IPS DF 4.7 (cell line): ENCODE results near the gene FGD3.
"Not testable (repeated sequence)": the region's sequence is repeated elsewhere in the genome, so short reads cannot be mapped to it uniquely, and the experiment has no call there.

Experiments
- DNase-seq: peaks from one replicate; pipeline ENCODE4 v3.0.0-alpha.2; 2013; ENCODE audit warnings: low spot score; ENCODE audit errors: extremely low read depth

Gene FGD3

DNA sequence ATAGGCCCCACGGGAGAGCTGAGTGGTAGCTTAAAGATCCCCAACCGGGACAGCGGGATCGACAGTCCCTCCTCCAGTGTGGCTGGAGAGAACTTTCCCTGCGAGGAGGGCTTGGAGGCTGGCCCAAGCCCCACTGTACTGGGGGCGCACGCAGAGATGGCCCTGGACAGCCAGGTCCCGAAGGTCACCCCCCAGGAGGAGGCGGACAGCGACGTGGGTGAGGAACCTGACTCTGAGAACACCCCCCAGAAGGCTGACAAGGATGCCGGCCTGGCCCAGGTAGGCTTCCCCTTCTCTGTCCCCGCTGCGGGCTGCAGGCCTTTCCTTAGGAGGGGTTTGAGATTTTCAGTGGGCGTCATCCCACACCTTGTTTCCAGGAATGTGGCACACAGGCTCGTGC lies 29.1 kb downstream of the FGD3 start:
- DNase-seq, result no peak

DNA sequence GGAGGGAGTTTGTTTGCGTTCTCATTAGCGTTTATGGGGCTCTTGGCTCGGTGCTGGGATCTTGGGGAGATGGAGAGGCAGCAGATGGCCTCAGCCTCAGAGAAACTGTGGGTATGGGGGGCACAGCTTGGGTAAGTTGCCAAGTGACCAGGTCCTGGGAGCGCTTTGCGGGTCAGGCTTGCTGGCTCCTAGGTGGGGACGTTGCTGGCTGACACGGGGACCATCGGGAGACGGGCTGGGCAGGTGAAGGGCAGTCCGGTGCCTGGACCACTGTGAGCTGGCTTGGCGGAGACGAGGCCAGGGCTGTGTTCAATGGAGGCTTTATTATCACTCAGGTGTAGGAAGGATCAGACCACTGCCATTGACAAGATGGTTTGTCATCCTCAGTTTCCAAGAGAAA lies 30.0 kb downstream of the FGD3 start:
- DNase-seq, result no peak

DNA sequence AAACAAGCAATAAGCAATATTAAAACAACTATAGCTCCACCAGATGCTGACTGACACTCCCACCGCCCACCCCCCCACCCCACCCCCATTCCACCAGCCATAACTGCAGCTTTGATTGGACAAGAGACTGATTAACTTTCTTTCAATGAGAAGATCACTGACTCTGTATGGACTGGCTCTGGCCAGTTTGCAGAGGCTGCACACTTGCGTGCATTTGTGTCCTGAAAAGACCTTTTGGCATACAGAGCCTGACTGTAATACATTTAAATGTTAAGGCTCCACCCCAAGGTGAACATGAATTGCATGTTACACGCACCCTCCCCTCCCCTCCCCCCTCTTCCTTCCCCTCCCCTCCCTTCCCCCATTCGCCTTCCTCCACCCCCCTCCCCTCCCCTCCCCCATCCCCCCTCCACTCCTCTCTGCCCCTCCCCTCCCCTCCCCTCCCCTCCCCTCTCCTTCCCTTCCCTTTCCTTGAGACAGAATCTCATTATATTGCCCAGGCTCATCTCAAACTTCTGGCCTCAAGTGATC lies 31.1 kb downstream of the FGD3 start:
- DNase-seq, result no peak

DNA sequence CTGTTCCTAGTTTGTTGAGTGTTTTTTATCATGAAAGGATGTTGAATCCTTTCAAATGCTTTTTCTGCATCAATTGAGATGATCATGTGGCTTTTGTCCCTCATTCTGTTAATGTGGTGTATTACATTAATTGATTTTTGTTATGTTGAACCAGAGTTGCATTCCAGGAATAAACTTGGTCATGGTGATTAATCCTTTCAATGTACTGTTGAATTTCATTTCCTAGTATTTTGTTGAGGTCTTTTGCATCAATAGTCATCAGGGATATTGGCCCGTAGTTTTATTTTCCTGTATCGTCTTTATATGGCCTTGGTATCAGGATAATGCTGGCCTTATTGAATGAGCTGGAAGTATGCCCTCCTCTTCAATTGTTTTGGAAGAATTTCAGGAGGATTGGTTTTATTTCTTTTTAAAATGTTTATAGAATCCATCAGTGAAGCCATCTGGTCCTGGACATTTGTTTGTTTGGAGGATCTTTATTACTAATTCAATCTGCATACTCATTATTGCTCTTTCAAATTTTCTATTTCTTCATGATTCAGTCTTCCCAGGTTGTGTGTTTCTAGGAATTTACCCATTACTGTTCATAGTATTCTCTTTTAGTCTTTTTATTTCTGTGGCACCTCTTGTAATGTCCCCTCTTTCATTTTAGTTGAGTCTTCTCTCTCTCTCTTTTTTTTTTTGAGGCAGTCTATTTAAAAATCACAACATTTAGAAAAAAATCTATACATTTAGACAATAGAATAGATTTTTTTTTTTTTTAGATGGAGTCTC lies 32.1 kb downstream of the FGD3 start:
- DNase-seq, result no peak

DNA sequence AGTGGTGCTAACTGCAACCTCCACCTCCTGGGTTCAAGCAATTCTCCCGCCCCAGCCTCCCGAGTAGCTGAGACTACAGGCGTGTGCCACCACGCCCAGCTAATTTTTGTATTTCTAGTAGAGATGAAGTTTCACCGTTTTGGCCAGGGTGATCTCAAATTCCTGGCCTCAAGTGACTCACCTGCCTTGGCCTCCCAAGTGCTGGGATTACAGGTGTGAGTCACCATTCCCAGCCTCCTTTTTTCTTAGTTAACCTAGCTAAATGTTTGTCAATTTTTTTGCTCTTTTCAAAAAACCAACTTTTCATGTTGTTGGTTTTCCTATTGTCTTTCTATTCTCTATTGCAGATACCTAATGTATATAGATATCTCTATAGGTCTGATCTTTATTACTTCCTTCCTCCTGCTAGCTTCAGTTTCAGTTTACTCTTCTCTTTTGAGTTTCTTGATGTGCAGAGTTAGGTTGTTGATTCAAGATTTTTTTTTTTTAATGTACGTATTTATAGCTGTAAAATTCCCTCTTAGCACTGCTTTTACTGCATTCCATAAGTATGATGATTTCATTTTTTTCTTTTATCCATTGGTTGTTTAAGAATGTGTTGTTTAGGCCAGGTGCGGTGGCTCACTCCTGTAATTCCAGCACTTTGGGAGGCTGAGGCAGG lies 32.9 kb downstream of the FGD3 start:
- no peak for DNase-seq

DNA sequence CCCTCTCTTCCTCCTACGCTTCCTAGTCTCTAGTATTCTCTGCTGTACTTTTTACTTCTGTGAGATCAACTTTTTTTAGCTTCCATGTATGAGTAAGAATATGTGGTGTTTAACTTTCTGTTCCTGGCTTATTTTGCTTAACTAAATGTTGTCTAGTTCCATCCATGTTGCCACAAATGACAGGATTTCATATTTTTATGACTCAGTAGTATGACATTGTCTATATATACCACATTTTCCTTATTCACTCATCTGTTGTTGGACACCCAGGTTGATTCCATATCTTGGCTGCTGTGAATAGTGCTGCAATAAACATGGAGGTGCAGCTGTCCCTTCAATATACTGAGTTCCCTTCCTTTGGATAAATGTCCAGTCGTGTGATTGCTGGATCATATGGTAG lies 34.8 kb downstream of the FGD3 start:
- DNase-seq, result no peak

DNA sequence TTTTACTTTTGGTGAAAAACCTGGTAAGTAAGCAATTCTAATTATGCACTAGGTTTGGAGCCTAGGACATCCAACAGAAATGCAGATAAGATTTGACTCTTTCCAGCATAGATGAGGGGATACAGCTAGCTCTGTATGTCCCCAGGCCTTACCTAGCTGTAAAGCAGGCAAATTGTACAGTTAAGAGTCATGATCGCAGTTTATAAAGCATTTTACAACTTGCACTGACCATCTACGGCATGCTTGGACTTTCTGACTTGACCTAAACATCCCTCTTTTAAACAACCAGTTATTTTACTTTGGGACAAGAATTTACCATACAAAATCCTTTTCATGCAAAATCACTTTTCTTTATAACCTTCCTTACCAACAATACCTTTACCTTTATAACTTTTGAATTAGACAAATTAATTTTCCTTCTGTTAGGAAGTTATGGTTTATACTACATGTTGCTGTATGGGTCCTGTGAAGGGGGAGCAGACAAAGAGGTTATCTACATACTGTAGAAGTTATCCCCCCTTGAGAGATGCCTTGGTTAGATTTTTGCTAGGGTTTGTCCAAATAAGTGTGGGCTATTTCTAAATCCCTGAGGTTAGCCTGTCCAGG lies 36.8 kb downstream of the FGD3 start:
- no peak for DNase-seq

DNA sequence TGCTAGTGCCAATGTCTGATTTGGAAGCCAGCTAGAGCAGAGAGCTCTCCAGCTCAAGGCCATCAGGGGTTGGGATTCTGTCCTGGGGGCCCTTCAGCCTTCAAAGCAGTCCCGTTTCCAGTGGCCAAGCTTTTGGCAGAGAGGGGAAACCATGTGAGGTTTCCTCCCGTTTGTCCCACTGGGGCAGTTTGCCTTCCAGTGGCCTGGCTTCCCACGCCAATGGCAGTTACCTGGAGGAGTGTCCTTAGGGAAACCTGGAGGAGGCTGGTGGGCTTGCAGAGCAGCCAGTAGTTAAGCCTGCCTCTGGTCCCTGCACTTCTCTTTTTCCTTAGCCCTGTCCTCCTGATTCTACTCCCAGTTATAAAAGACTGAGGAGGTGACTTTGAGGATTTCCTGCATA lies 37.7 kb downstream of the FGD3 start:
- no peak for DNase-seq

DNA sequence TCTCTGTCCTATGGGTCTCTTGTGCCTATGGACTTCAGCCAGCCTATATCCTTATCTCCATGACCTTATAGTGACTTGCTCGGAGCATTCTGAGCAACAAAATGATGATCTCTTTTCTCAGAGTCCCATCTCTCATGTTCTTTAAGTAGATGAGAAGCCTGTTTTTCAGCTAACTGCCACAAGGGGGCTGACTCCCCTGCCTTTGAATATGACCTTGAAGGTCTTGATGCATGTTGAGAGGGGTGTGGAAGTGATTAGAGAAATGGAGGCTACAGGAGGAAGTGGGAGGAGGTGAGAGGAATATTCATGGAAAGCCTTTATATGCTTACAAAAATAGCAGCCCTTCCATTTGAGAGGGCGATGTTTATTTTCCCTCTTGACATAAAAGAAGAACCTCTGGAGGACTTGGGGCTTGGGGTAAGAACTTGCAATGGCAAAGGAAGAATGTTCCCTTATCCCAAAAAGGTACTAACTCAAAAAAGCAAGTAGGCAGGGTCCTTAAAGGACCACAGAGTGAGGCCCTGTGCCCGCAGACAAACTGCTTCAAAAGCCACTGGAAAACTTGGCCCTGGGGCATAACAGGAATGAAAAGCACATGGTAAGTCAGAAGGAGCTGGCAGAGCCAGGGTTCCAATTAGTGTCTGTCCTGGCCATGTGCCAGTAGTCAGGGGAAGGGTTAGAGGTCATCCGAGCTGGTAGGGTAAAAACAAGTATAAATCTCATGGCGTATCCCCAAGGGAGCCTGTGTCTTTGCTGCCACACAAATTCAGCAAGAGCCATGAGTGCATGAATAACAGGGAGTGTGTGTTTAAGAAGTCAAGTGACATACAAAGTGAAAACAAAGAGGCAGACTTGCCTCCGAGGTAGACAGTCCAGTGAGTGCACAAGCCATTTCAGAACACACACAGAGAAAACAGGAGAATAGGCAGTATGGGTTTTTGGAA lies 39.1 kb downstream of the FGD3 start:
- no peak for DNase-seq

DNA sequence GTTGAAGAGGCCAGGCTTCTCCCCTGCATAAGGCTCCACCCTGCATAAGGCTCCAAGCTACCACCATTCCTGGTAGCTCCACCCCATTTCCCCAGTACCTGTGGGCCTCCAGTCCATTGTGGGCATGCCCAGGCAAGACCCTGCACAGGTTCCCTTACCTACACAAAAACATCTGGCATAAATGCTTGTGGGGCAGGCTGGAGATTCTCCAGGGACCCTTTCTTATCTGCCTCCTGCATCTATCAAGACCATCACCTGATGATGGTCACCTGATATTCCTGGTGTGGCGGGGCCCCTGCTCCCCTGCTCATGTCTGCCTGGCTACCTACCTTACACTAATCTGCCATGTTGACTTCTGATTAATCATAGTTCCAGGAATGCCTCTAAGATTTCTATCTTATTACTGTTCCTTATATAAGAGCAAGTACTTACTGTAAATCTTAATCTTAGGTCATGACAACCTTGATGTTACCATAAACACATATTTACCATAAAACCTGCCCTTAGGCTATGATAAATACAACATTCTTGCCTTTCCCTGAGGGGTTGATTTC lies 41.0 kb downstream of the FGD3 start:
- DNase-seq, result no peak

DNA sequence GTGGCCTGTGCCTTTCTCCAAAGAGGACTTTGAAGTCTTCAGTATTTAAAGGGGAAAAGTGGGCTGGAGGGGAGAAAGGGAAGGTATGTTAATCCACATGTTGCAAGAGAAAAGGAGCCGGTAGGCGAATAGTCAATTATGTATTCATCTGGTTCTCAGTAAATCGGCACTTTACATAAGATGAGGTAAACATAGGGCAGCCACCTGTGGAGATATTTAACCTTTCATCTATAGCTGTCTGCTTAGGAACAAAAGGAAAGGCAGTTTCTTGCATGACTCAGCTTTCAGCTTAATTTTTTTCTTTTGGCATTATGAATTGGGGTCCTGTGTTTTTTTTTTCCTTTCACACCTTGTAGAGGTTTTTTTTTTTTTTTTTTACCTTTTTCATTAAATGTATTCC lies 42.2 kb downstream of the FGD3 start:
- no peak for DNase-seq

DNA sequence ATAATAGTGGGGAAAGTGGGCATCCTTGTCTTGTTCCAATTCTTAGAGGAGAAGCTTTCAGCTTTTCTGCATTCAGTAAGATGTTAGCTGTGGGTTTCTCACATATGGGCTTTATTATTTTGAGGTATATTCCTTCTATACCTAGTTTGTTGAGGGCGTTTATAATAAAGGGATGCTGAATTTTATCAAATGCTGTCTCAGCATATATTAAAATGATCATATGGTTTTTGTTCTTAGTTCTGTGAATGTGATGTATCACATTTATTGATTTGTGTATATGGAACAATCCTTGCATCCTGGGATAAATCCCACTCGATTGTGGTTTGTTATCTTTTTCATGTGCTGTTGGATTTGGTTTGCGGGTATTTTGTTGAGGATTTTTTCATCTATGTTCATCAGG lies 43.1 kb downstream of the FGD3 start:
- no peak for DNase-seq

DNA sequence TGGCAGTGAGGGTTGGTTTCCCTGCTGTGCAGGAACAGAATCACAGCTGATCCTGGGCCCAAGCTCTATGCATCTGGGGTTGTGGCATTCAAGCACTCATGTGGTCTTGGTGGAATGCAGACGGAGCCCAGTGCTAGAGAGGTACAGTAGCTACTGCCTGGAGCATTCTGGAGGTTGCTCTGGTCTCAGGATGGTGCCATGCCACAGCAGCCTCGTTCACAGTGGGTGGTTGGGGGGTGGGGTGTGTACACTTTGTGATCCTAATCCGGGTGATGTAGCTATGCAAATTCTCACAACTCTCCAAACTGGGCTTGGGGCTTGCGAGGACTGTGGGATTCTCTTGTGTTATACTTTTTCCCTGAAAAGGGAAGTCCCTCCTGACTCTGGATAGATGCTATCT lies 45.2 kb downstream of the FGD3 start:
- DNase-seq, result no peak

DNA sequence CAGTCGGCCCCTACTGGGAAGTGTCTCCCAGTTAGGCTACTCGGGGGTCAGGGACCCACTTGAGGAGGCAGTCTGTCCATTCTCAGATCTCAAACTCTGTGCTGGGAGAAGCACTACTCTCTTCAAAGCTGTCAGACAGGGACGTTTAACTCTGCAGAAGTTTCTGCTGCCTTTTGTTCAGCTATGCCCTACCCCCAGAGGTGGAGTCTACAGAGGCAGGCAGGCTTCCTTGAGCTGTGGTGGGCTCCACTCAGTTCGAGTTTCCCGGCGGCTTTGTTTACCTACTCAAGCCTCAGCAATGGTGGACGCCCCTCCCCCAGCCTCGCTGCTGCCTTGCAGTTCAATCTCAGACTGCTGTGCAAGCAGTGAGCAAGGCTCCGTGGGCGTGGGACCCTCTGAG lies 51.5 kb downstream of the FGD3 start:
- DNase-seq, result not testable (repeated sequence)

DNA sequence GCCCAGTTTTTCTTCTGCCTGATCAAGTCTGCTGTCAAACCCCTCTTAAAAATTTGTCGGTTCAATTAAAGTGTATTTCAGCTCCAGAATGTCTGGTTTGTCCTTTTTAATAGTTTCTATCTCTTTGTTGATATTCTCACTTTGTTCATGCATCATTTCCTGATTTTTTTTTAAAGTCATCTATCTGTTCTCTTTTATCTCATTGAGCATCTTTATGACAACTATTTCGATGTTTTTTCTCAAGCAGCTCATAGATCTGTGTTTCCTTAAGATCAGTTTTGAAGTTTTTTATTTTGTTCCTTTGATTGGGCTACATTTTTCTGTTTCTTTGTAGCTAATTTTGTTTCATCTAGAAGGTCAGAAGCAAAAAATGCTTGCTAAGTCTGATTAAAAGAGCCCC lies 53.7 kb downstream of the FGD3 start:
- DNase-seq, result no peak

DNA sequence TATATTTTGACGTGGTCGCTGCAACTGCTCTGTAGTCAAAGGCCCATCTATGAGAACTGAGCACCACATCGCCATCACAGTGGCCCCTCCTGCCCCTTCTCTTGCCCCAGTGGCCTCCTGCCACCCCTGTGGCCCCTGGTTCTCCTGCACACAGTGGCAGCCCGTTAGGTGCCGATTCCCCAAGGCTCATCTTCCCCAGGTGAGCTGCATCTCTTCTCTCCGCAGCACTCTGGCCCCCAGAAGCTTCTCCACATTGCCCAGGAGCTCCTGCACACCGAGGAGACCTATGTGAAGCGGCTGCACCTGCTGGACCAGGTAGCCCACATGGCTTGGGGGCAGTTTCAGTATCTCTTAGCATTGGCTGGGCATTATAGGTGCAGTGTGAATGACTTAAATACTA lies 55.4 kb downstream of the FGD3 start:
- DNase-seq, result no peak

DNA sequence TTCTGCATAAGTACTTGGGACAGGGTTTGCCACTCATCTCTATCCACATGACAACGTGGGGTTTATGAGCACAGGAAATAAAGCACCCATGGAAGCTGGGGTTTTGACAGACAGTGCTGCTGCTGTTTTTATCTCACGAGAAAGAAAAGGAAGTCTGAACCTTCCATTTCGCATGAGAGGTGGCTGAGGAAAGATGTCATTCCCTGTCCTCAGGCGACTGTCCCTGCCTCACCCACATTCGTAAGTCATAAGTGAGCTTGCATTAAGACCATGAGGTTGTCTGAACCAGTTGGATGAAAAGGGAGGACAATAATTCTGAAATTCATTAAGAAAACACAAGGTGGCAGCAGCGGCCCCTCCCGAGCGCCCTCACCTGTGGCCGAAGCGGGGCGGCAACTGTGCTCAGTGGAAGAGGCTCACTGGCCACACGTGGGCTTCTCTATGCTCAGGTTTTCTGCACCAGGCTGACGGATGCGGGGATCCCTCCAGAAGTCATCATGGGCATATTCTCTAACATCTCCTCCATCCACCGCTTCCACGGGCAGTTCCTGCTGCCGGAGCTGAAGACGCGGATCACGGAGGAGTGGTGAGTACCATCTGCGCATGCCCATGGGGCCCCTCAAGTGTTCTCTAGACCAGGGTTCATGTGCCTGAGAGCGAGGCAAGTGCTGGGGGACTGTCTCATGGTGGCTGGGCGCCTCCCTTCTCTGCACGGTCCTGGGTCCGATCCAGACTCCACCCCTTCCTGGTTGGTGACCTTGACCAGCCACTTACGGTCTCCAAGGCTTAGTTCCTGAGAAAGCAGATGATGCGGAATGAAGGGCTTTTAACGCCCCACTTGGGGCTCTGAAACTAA lies 56.5 kb downstream of the FGD3 start:
- no peak for DNase-seq

DNA sequence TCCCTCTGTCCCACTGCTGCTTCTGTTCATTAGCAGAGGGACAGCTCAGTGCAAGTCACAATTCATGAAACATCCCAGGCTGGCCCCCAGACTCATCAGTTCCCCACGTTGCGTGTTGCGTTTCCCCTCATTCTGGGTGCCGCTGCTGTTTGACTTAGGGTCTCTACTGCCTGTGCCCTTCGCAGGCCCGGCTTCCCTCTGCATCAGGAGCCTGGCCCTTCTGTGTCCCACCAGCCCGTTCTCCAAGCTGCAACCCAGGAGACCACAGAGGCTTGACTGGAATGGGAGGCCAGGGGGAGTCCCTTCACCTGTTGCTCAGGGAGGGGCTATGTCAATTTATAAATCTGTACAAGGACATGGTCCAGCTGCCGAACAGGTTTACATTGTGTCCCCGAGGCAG lies 57.2 kb downstream of the FGD3 start:
- no peak for DNase-seq

DNA sequence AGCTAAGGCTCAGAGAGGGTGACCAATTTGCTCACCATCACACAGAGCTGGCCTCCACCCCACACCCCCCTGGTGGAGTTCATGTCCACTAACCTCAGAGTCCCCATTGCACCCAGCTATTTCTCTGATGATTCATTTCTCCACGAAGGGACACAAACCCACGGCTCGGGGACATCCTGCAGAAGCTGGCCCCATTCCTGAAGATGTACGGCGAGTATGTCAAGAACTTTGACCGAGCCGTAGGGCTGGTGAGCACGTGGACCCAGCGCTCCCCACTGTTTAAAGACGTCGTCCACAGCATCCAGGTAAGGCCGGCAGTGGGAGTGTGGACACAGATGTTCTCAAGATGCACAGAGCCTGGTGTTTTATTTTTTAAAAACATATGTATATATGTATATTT lies 58.6 kb downstream of the FGD3 start:
- no peak for DNase-seq

DNA sequence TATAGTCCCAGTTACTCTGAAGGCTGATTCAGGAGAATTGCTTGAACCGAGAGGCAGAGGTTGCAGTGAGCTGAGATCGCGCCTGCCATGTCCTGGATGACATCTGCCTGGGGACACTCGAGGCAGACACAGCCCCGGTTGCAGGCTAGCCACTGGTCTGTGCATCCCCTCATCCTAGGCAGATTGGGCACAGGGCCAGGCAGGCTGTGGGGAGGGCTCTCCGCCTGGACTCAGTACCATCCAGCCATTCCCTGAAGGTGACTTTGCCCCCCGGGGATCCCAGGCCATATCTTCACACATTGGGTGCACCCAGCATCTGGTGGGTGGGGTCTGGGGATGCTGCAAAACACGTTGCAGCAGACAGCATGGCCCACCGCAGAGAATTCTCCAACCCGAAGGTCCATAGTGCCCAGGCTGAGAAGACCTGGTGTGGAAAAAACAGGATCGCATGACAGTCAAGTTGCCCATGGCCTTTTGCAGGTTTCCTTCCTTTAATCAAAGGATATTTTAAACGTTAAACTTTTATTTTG lies 60.3 kb downstream of the FGD3 start:
- DNase-seq, result no peak
